ENCODE data around the gene RYR3. TPM values are rescaled to one million over a fixed set of nuclear protein-coding genes. Genes with fewer than 3 reads are reported as not detected.

Gene RYR3
- total RNA-seq, 1 donor from 2014 or later: 0.32 TPM

DNA sequence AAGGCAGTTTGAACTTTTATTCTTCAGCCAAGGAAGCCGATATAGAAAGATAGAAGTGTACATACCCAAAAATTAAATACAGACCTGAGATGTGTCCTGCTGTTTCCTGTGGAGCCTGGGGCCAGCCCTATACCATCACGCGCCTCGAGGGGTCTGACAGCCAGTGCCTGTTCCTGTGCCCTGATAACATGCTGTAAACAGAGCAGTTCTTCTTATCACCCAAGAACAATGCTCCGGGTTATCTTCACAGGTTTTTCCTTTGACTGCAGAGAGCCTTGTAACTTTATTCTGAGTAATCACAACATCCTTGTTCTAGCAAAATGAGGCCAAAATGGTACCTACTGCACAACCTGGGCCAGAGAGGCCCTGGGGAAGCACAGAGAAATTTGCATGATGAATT is 367.8 kb downstream of the RYR3 start:
- no peak for ATAC-seq
- H3K36me3 ChIP-seq: no peaks in the 10 kb centered on the region

DNA sequence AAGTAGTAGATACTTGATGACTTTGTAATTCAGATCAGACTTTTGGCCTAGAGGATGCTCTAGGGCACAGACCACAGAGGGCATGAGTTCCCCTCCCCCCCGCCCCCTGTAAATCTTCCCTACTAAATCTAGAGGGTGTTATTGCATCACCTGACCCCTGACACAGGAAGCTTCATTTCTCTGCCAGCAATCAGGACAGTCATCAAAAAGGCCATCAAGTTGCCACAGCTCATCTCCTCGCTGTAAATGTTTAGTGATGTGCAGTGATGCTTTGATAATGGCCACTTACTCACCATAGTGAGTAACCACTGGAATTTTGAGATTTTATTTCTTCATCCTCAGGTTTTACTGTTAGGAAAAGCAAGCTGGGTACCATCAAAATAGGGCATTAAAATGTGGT is 368.3 kb downstream of the RYR3 start:
- H3K36me3 ChIP-seq: no peaks in the 10 kb centered on the region
- TF ChIP-seq, protein P1, sequence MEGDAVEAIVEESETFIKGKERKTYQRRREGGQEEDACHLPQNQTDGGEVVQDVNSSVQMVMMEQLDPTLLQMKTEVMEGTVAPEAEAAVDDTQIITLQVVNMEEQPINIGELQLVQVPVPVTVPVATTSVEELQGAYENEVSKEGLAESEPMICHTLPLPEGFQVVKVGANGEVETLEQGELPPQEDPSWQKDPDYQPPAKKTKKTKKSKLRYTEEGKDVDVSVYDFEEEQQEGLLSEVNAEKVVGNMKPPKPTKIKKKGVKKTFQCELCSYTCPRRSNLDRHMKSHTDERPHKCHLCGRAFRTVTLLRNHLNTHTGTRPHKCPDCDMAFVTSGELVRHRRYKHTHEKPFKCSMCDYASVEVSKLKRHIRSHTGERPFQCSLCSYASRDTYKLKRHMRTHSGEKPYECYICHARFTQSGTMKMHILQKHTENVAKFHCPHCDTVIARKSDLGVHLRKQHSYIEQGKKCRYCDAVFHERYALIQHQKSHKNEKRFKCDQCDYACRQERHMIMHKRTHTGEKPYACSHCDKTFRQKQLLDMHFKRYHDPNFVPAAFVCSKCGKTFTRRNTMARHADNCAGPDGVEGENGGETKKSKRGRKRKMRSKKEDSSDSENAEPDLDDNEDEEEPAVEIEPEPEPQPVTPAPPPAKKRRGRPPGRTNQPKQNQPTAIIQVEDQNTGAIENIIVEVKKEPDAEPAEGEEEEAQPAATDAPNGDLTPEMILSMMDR (IDR thresholded peaks at IDR 0.05): no peak
- H3K4me1 ChIP-seq: no peaks in the 10 kb centered on the region
- H3K27me3 ChIP-seq (ENCODE audit: low read depth): peaks cover 5% of the 10 kb centered on the region
- ATAC-seq: no peak
- intact Hi-C loops (cut with DNase I): no loop called here
- H3K27ac ChIP-seq: no peak overlapping the region
- no peak overlapping the region for H3K4me3 ChIP-seq
- no peak for DNase-seq
- no peaks in the 10 kb centered on the region for H3K9me3 ChIP-seq

More for the DNA sequence above, 367.8 kb downstream of the RYR3 start:
- H3K27me3 ChIP-seq (ENCODE audit: low read depth): peaks cover 5% of the 10 kb centered on the region
- TF ChIP-seq, protein P1 (IDR thresholded peaks at IDR 0.05): no peak
- no peaks in the 10 kb centered on the region for H3K9me3 ChIP-seq
- intact Hi-C loops (cut with DNase I): no loop called here
- no peak overlapping the region for H3K4me3 ChIP-seq
- no peaks in the 10 kb centered on the region for H3K4me1 ChIP-seq
- H3K27ac ChIP-seq: no peak overlapping the region
- DNase-seq: no peak

DNA sequence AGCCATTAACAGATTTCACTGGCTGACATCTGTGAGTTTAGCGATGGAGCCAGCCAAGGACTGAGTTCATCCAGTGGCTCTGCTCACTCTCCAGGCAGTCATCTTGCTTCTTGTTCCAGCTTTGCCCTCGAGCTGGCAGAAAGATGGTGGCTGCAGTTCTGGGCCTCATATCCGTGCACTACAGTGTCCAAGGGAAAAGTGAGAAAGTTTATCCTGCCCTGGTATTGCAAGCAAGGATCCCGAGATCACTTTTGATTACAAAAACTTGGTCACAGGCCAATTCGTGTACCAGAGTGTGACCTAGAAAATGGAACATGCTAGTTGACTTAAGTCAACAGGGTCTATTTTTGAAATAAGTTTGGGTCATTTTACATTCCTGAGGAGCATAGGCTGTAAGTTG is 369.6 kb downstream of the RYR3 start:
- Histone ChIP-seq H3K9me3 (no peaks in the 10 kb centered on the region), H3K4me3 (no peak overlapping the region), H3K4me1 (no peaks in the 10 kb centered on the region), H3K27me3 (ENCODE audit: low read depth) (peaks cover 5% of the 10 kb centered on the region), H3K36me3 (no peaks in the 10 kb centered on the region), H3K27ac (no peak overlapping the region)
- DNase-seq: no peak
- TF ChIP-seq, protein P1 (IDR thresholded peaks at IDR 0.05): no peak
- no peak for ATAC-seq
- intact Hi-C loops (cut with DNase I): no loop called here

DNA sequence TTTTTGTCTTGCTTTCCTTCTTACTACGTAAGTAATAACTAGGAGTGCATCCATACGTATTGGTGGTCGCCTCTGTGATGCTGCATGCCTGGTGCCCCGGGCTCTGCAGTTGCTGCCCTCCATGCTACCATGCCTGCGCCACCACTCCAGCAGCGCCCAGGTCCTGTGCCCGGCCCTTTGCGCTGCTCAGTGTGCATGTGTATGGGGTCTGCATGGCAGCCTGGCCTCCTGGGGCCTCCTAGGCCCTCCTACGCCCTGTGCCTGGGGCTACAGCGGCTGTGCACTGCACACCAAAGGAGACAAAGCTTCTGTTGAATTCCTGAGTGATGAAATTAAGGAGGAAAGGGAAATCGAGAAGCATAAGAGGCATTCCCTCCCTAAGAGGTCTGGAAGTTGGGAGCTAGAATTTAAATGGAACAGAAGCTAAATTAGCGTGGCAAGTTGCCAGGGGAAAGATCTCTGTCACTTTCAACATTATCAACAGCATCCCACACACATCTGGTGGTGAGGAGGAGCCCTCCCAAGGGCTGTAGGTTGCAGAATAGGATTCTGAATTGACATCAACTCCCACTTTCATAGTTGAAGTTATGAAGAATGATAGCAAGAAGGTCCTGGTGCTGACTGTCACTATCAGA is 382.5 kb downstream of the RYR3 start:
- Histone ChIP-seq H3K4me3 (no peak overlapping the region), H3K27ac (no peak overlapping the region), H3K36me3 (no peaks in the 10 kb centered on the region), H3K27me3 (ENCODE audit: low read depth) (peaks cover 3% of the 10 kb centered on the region), H3K9me3 (no peaks in the 10 kb centered on the region), H3K4me1 (no peaks in the 10 kb centered on the region)
- TF ChIP-seq, protein P1 (IDR thresholded peaks at IDR 0.05): no peak
- DNase-seq (no peak), ATAC-seq (peak in 1 of 2 donors; percentile 34)
- intact Hi-C loops (cut with DNase I): no loop called here

- no peak overlapping the region for H3K4me3 ChIP-seq
- no peaks in the 10 kb centered on the region for H3K9me3 ChIP-seq
- ATAC-seq: no peak
- intact Hi-C loops (cut with DNase I): no loop called here
- no peak overlapping the region for H3K27ac ChIP-seq
- DNase-seq: no peak
- peaks cover 4% of the 10 kb centered on the region for H3K27me3 ChIP-seq (ENCODE audit: low read depth)
- no peaks in the 10 kb centered on the region for H3K4me1 ChIP-seq
- TF ChIP-seq, protein P1 (IDR thresholded peaks at IDR 0.05): no peak
- no peaks in the 10 kb centered on the region for H3K36me3 ChIP-seq
Observed at GRCh38 chr15:33698126-33698525, 387.4 kb downstream of the RYR3 start.
